Measurements from ENCODE around the gene CFAP410.
"Not testable (repeated sequence)": the region's sequence is repeated elsewhere in the genome, so short reads cannot be mapped to it uniquely, and the experiment has no call there.

Gene CFAP410

DNA sequence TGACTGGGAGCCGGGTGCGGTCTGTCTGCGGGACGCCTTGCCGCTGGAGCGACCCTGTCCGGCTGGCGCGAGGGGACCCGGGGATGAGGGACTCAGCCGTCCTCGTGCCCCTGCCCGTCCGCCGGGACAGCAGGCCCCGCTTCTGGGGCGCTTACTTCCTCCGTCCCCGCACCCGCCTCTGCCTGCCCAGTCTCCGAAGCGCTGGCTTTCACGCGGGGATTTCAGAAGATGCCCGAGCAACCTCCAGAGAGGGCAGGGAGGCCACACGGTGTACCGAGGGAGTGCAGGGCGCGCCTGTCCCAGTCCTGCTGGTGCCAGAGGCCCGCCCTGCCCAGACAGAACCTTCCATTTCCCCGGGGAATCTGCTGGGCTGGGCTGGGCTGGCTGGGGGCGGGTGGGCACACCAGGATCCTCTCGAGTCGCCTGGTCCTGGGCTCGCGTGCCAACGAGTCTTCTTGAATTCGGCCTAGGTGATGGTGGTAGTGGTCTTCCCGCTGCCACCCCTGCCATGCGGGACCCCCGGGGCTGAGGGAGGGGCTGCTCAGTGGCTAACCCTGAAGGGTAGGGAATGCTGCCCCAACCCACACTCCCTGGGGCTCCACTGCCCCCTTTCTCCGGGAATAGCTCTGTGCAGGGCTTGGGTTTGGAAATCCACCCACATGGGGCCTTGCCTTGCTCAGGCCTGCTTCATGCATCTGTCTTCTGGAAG is 11.7 kb upstream of the CFAP410 start:
- H3K4me3 ChIP-seq (ENCODE audit: low read length), result no peak overlapping the region
- no peak for TF ChIP-seq ZNF274 (IDR thresholded peaks at IDR 0.05; ENCODE audit: low read depth, low read length)

DNA sequence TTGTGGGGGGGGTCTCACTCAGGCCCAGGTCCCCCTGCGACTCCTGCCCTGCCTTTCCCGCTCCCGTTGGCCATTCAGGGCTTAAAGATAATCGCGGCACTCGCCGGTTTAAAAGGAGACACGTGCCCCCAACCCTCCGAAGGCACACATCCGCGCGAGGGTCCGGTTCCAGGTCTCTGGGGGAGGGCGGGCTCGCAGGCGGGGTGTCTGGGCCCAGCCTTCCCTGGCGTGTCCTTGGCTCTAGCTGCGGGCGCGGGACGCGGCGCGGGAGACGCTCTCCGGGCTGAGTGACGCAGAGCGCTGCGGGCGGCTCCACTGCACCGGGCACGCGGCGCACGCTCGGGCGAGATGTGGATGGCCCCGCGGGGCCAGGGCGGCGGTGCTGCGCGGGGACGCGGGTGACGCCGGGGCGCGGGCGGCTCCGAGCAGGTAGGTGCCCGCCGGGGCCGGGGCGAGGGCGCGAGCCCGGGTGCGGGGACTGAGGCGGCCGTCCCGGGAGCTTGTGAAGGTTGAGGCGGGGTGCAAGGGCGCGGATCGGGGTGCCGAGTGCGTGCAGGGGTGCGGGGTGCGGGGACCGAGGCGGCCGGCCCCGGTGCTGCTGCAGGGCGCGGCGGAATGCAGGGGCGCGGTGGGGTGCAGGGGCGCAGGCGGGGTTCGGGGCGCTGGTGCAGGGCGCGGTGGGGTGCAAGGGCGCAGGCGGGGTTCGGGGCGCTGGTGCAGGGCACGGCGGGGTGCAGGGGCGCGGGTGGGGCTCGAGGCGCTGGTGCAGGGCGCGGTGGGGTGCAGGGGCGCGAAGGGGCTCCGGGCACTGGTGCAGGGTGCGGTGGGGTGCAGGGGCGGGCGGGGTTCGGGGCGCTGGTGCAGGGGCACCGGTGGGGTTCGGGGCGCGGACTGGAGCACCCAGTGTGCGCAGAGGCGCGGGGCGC is 10.9 kb upstream of the CFAP410 start:
- H3K4me3 ChIP-seq (ENCODE audit: low read length), result no peak overlapping the region
- no peak for TF ChIP-seq ZNF274 (IDR thresholded peaks at IDR 0.05; ENCODE audit: low read depth, low read length)

DNA sequence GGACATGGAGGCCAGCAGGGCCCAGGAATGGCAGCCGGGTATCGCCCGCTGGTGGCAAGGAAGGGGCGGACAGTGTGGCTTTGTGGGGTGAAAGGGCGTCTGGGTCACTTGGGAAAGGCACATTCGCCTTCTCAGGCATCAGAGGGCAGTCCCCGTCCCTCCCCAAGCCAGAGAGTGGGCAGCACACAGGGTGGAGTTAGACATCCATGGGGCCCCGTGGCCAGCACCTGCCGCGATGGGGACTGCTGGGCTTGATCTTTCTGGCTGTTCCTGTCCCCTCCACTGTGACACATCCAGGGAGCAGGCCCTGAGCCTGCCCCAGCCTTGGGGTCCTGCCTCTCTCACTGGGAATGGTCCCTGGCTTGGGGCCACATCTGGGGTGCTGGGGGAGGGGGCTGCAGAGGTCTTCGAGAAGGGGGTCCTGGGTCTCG is 10.2 kb upstream of the CFAP410 start:
- TF ChIP-seq ZNF274 (IDR thresholded peaks at IDR 0.05; ENCODE audit: low read depth, low read length), result no peak
- H3K4me3 ChIP-seq (ENCODE audit: low read length), result no peak overlapping the region

DNA sequence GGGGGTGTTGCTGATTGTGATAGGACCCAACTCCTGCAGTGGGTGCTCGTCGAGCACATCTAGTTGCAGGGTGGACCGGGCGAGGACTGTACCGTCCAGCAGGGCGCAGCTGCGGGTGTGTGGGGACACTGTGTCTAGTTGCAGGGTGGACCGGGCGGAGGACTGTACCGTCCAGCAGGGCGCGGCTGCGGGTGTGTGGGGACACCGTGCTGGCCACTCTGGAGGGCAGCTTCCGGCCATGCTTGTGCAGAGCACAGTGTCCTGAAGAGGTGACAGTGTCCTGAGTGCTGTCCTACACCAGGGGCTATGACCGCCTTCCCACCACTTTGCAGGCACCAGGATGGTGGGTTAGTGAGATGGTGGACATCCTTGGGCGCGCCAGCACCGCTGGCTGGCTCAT is 9.7 kb upstream of the CFAP410 start:
- no peak for TF ChIP-seq ZNF274 (IDR thresholded peaks at IDR 0.05; ENCODE audit: low read depth, low read length)
- H3K4me3 ChIP-seq (ENCODE audit: low read length), result no peak overlapping the region

DNA sequence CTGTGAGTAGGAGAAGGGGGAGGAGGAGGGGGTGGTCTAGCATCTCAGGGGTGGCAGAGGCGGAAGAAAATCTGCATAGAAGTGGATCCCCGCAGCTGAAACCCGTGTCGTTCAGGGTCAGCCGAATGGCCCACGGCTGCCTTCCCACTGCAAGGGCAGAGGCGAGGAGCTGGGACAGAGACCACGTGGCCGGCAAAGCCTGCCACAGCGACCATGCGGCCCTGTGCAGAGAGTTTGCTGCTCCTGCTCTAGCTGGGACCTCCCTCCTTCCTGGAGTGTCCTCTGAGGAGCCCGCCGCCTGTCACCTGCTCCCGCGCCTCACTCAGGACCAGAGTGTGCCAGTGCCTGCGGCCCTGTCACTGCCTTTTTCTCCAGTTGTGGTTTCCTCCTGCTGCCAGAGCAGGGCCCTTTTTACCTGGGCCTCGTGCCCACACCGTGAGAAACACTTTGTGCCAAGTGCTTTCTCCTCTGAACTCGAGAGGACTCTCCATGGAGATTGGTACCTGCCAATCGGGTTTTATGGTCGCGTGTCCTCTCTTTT is 8.8 kb upstream of the CFAP410 start:
- no peak for TF ChIP-seq ZNF274 (IDR thresholded peaks at IDR 0.05; ENCODE audit: low read depth, low read length)
- H3K4me3 ChIP-seq (ENCODE audit: low read length), result no peak overlapping the region

DNA sequence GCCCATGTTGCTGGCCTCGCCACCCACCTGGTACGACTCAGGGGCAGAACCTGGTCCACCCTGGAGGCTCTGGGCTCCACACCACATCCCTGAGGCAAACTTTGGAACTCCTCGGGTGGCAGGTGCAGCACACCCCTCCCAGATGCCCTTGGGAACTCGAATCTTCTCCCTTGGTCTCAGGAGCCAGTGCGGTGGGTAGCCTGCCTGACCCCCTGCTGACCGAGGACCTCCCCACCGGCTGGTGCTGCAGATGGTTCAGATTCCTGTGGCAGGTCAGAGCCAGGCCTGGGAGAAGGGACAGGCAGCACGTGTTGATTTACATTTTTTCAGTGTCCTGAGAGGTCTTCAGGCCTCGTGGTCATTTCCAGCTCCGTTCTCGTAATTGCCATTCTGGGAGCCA is 6.3 kb upstream of the CFAP410 start:
- no peak for TF ChIP-seq ZNF274 (IDR thresholded peaks at IDR 0.05; ENCODE audit: low read depth, low read length)
- no peak overlapping the region for H3K4me3 ChIP-seq (ENCODE audit: low read length)

DNA sequence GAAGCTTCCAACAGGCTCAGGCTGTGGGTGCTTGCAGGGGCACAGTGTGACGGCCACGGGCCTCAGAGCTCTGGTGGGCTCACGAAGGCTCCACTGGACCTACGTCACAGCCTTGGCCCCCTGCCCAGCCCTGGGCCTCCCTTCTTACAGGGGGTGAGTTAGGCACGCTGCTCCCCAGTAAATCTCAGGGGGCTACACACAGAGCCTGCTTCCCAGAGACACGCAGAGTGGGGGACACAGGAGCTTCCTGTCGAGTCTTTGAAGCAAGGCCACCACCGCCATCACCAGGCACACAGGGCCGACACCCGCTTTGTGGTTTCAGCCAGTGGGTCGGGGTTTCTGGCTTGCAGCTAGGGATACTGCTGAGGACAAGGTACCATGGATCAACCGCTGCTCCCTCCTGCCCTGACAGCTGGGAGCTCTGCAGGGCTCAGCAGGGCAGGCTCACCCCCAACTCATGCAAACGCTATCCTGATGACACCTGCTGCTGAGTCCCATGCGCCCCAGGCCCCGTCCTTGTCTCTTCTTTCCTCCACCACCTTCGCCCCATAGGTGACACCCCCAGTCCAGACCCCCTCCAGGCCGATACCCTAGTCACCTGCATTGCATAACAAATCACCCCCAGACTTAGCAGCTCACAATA is 5.5 kb upstream of the CFAP410 start:
- TF ChIP-seq ZNF274 (IDR thresholded peaks at IDR 0.05; ENCODE audit: low read depth, low read length), result no peak

DNA sequence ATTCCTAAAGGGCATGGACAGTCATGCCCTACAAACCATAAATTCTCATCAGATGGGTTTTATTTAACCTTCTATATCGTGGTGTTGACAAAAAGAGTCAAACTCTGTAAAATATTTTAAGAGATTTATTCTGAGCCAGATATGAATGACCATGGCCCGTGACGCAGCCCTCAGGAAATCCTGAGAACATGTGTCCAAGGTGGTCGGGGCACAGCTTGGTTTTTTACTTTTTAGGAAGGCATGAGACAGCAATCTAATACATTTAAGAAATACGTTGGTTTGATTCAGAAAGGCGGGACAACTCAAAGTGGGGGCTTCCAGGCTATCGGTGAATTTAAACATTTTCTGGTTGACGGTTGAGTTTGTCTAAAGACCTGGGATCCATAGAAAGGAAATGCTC is 3.8 kb upstream of the CFAP410 start:
- not testable (repeated sequence) for H3K4me3 ChIP-seq (ENCODE audit: low read length)

More for the DNA sequence above, 5.5 kb upstream of the CFAP410 start:
- H3K4me3 ChIP-seq (ENCODE audit: low read length), result no peak overlapping the region

DNA sequence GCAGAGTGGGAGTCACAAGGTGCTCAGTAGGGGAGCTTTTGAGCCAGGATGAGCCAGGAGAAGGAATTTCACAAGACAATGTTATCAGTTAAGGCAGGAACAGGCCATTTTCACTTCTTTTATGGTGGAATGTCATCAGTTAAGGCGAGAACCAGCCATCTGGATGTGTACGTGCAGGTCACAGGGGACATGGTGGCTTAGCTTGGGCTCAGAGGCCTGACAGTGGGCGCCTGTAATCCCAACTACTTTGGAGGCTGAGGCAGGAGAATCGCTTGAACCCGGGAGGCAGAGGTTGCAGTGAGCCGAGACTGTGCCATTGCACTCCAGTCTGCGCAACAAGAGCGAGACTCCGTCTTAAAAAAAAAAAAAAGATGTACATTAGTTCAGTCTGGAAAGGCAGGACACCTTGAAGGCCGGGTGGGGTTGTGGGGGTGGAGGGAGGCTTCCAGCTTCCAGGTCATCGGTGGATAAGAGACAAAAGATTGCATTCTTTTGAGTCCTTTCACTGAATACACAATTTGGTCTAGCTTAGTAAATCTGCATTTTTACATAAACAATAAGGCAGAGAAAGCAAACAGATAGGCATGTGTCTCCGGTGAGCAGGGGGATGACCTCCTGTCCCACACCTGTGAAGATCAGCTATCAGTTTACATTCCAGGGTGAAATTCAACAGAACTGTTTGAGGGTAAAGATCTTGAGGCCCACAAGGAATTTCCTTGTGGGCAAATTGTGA is 2.7 kb upstream of the CFAP410 start:
- not testable (repeated sequence) for H3K4me3 ChIP-seq (ENCODE audit: low read length)

DNA sequence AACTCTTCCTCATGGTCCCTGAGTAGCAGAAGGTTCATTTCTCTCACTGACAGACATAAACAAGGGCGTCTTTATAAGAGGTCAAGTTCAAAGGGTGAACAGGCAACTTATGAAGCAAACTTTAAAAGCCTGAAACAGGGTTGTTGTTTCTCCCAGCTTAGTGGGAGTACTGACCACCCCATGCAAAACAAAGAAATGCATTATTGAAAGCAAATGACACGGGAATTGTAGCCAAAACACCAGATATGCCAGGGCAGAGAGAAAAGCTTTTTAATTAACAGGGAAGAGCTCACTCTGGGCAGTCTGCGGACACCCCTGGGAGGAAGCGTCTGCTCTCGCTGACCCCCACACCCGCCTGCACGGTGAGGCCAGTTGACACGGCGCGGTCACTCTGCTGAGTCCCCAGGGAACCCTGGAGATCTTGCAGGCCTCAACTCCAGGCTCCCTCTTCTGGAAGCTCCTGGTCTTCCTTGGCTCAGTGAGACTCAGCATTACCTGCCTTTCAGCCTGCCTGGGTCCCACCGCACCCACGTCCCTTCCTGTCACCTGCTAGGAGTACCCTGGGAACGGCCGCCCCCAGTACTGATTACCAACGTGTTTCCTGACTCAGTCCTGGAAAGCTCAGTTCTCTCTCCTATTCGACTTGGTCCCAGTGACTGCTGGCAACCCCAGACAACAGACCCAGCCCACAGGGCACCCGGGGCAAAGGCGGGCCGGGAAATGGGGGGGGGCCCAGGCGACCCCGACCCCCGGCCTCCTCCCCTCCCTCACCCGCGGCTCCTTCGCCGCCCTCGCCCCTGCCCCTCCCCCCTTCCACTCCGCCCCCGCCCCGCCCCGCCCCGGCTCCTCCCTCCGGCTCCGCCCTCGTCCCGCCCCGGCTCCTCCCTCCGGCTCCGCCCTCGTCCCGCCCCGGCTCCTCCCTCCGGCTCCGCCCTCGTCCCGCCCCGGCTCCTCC is 972 bp downstream of the CFAP410 start:
- peak overlapping the region; percentile 40; the same call in 1 of the 2 replicates for H3K4me3 ChIP-seq (ENCODE audit: low read length)
- no peak for TF ChIP-seq ZNF274 (IDR thresholded peaks at IDR 0.05; ENCODE audit: low read depth, low read length)

DNA sequence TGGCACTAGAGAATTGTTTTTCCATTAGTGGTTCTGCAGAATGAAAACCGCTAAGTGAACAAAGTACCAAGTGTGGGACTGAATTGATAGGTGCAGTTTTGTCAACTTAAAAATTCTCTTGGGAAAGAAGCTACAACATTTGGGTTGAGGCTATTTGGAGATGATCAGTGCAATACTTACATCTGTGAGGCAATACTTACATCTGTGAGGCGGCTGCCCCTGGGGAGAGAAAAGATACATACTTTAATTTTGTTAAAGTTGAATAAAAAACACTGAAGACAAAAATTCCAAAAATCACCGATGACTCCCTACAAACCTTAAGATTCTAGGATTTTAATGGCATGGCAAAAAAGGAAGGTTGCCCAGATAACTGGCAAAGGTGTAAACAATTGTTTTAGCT is 1.7 kb downstream of the CFAP410 start:
- H3K4me3 ChIP-seq (ENCODE audit: low read length), result no peak overlapping the region
- TF ChIP-seq ZNF274 (IDR thresholded peaks at IDR 0.05; ENCODE audit: low read depth, low read length), result no peak

DNA sequence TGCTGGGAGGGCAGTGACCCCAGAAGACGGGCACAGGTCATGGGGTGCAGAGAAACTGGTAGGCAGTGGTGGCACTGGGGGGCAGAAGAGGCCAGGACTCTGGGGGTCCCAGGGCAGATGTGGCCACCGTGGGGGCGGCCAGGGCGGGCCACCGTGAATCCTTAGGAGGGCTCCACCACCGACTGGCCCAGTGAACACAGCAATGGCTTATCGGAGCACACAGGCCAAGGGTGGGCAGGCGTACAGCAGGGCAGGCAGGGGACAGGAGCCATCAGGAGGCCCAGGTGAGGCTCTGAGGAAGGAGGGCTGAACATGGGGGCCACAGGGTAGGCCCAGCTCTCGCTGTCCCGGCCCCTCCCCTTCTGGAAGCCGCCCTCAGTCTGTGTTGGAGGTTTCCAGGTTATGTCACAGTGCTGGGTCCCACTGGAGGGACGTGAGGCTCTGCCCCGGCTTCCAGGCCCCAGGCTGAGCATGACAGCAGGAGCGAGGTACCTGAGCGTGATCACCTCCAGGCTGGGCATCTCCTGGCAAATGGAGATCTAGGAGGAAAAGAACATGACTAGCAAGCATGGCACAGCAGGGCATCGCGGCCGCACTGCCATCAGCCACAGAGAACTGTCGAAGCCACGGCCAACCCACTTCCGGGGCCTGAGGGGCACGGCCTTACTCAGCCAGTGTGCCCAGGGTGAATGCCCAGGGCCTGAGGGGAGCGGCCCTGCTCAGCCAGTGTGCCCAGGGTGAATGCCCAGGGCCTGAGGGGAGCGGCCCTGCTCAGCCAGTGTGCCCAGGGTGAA is 3.7 kb downstream of the CFAP410 start:
- TF ChIP-seq ZNF274 (IDR thresholded peaks at IDR 0.05; ENCODE audit: low read depth, low read length), result no peak
- no peak overlapping the region for H3K4me3 ChIP-seq (ENCODE audit: low read length)
